ENCODE results near the gene LIF. TPM values are rescaled to one million over a fixed set of nuclear protein-coding genes. Genes with fewer than 3 reads are reported as not detected.

The LIF gene
- total RNA-seq, 2 donors from 2014 or later: 9.5 to 12.5 TPM

DNA sequence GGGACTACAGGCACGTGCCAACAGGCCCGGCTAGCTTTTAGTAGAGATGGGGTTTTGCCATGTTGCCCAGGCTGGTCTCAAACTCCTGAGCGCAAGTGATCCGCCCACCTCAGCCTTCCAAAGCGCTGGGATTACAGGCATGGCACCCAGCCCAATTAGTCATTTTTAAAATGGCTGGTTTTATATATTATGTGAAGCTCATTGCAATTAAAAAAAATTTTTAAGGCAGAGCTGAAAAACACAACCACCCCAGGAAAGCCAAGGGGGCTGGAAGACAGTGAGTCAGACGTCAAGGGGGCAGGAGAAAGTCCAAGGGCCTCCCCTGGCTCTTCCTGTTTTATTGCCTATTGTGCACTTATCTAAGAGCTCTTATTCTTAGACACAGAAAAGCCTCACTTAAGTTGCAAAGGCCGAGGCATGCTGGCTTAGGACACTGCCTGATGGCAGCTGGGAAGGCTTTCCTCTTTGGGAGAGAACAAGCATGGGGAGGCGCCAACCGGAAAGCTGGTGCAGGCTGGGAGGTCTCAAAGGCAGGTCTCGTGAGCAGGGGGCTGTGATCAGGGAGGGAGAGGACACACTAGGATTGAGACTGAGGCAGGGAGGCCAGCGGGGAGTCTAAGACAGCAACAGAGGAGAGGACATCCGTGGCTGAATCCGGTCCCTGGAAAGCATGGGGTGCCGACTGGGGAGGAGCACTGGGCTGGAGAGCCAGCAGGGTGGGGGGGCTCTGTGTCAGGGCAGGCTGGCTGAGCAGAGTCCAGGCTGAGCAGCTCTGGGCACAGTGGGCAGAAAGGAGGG lies 31.2 kb upstream of the LIF start:
- Histone ChIP-seq H3K4me1 (no peaks in the 10 kb centered on the region), H3K9me3 (no peaks in the 10 kb centered on the region), H3K27me3 (no peaks in the 10 kb centered on the region), H3K9ac (ENCODE audit: low read depth in 2 of 2, low read length in 2 of 2) (peak overlapping the region; percentile 6 to 26), H3K36me3 (no peaks in the 10 kb centered on the region), H3K4me3 (no peak overlapping the region), H3K27ac (peak overlapping the region; percentile 24)
- intact Hi-C loops (cut with DNase I): no loop called here
- TF ChIP-seq, protein P1, sequence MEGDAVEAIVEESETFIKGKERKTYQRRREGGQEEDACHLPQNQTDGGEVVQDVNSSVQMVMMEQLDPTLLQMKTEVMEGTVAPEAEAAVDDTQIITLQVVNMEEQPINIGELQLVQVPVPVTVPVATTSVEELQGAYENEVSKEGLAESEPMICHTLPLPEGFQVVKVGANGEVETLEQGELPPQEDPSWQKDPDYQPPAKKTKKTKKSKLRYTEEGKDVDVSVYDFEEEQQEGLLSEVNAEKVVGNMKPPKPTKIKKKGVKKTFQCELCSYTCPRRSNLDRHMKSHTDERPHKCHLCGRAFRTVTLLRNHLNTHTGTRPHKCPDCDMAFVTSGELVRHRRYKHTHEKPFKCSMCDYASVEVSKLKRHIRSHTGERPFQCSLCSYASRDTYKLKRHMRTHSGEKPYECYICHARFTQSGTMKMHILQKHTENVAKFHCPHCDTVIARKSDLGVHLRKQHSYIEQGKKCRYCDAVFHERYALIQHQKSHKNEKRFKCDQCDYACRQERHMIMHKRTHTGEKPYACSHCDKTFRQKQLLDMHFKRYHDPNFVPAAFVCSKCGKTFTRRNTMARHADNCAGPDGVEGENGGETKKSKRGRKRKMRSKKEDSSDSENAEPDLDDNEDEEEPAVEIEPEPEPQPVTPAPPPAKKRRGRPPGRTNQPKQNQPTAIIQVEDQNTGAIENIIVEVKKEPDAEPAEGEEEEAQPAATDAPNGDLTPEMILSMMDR (IDR thresholded peaks at IDR 0.05): no peak
- peak; percentile 64 for DNase-seq

DNA sequence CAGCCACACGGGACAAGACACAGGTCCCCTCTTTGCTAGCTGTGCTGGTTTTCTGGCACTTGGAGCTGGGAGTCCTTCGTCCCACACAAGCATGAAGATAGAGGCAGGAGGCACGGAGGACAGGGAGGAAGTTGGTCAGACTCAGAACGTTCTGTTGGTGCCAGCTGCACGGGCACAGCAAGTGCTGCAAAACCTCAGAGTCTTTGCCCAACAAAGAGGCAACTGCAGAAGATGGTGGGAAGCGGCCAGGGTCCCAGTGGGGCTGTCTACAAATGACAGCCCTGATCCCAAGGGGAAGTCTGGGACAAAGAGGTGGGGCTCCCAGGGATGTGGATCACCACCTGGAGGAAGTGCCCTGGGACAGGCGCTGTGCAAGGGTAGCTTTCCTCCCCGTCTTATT lies 29.5 kb upstream of the LIF start:
- TF ChIP-seq, protein P1 (IDR thresholded peaks at IDR 0.05): no peak
- Histone ChIP-seq H3K27ac (no peak overlapping the region), H3K36me3 (no peaks in the 10 kb centered on the region), H3K9me3 (no peaks in the 10 kb centered on the region), H3K27me3 (no peaks in the 10 kb centered on the region), H3K4me1 (no peaks in the 10 kb centered on the region), H3K4me3 (no peak overlapping the region), H3K9ac (ENCODE audit: low read depth in 2 of 2, low read length in 2 of 2) (no peak overlapping the region)
- no peak for DNase-seq
- intact Hi-C loops (cut with DNase I): no loop called here

DNA sequence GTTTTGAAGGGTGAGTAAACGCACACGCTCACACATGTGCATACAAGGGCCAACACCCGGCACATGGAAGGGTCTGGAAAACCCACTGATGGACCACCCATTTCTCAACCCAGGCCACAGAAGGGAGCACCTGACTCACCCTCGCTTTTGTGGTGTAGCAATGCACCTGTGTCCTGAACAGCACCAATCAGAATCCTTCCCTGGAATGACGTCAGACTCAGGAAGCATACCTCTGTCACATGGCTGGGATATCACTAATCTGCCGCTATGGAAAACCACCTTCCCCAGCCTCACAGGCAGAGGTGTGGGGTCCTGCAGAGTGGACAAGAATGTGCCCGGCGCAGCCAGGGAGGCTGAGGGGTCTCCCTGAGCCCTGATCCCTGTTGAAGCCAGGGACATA lies 29.1 kb upstream of the LIF start:
- DNase-seq: no peak
- intact Hi-C loops (cut with DNase I): no loop called here
- TF ChIP-seq, protein P1 (IDR thresholded peaks at IDR 0.05): no peak

DNA sequence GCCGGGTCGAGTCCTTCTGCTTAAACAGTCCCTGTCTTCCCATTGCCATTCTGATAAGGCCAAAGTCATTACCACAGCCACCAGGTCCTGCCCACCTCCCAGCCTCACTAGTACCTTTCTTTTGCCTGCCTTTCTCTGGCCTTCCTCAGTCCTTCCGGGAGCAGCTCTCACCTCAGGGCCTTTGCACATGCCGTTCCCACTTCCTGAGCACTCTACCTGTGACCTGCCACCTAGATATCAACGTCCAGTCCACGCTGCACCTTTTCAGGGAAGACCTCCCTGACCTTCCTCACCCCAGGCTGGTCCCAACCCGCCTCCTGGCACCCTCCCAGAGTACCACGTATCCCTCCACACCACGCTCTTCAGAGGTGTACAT lies 27.9 kb upstream of the LIF start:
- H3K9me3 ChIP-seq: no peaks in the 10 kb centered on the region
- no peak overlapping the region for H3K9ac ChIP-seq (ENCODE audit: low read depth in 2 of 2, low read length in 2 of 2)
- intact Hi-C loops (cut with DNase I): no loop called here
- H3K4me1 ChIP-seq: no peaks in the 10 kb centered on the region
- TF ChIP-seq, protein P1 (IDR thresholded peaks at IDR 0.05): no peak
- no peaks in the 10 kb centered on the region for H3K36me3 ChIP-seq
- no peak for DNase-seq
- H3K27me3 ChIP-seq: no peaks in the 10 kb centered on the region
- H3K27ac ChIP-seq: no peak overlapping the region
- H3K4me3 ChIP-seq: no peak overlapping the region

More for the DNA sequence above, 29.1 kb upstream of the LIF start:
- Histone ChIP-seq H3K4me3 (no peak overlapping the region), H3K27me3 (no peaks in the 10 kb centered on the region), H3K36me3 (no peaks in the 10 kb centered on the region), H3K9me3 (no peaks in the 10 kb centered on the region), H3K9ac (ENCODE audit: low read depth in 2 of 2, low read length in 2 of 2) (no peak overlapping the region), H3K27ac (no peak overlapping the region), H3K4me1 (no peaks in the 10 kb centered on the region)

DNA sequence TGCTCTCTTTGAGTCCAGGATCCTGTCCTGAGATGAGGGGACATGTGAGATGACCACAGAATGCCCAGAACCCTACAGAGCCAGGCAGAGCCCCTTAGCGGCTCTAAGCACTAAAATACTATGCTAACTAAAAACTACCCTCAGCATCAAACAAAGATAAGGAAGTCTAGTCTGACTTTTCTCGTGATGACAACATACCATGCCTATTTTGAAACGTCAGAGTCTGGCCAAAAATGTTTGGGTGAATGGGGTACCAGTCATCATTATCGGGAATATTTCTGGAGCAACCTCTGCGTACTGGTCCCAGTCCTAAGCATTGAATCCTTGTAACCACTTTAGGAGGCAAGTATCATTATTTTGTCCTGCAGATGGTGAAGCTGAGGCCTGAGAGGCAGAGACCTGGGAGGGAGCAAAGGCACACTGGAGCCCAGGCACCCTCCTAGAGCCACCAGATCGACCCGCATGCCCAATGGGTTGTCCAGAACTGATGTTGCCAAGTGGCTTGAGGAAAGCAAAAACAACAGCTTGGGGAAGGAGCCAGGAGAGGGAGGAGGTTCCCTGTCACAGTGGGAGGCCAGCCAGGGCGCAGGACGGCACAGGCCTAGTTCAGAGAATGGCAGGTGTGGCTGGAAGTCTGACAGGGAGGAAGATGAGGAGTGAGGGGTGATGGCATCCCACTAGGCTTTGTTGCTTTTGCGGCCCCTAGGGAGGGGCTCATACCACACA lies 27.3 kb upstream of the LIF start:
- TF ChIP-seq, protein P1 (IDR thresholded peaks at IDR 0.05): no peak
- no peaks in the 10 kb centered on the region for H3K4me1 ChIP-seq
- H3K9me3 ChIP-seq: no peaks in the 10 kb centered on the region
- H3K27ac ChIP-seq: no peak overlapping the region
- H3K36me3 ChIP-seq: no peaks in the 10 kb centered on the region
- intact Hi-C loops (cut with DNase I): no loop called here
- DNase-seq: no peak
- no peaks in the 10 kb centered on the region for H3K27me3 ChIP-seq
- no peak overlapping the region for H3K9ac ChIP-seq (ENCODE audit: low read depth in 2 of 2, low read length in 2 of 2)
- no peak overlapping the region for H3K4me3 ChIP-seq
